ACHN (cell line): ENCODE data around the gene FHOD3.

Source experiments
- DNase-seq: peaks from one replicate; pipeline ENCODE4 v3.0.0-alpha.2; 2015
- in situ Hi-C: cut with HindIII; loops from 2 replicates; pipeline ENCODE4 v1.10.0; 2017; ENCODE audit warnings: low sequenced_read_pairs, low pct_ligation_motif_present, low pct_unique_long_range_greater_than_20kb

FHOD3 gene

DNA sequence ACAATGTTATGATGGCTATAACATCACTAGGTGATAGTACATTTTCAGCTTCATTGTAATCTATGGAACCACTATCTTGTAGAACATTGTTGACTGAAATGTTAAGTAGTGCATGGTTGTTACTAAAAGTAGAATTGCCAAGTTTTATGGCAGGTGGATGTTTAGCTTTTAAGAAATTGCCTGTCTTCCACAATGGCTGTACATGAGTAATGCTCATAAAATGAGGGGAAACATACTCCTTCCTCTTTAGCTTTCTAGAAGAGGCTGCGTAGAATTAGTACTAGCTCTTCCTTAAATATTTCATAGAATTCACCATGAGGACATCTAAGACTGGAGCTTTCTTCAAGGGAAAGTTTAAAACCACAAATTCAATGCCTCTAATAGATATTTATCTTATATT is 370.3 kb downstream of the FHOD3 start:
- in situ Hi-C loops: no loop called here
- no peak for DNase-seq

- in situ Hi-C loops: no loop called here
These were observed 370.8 kb downstream of the FHOD3 start for GRCh38 chr18:36668349-36668748.

DNA sequence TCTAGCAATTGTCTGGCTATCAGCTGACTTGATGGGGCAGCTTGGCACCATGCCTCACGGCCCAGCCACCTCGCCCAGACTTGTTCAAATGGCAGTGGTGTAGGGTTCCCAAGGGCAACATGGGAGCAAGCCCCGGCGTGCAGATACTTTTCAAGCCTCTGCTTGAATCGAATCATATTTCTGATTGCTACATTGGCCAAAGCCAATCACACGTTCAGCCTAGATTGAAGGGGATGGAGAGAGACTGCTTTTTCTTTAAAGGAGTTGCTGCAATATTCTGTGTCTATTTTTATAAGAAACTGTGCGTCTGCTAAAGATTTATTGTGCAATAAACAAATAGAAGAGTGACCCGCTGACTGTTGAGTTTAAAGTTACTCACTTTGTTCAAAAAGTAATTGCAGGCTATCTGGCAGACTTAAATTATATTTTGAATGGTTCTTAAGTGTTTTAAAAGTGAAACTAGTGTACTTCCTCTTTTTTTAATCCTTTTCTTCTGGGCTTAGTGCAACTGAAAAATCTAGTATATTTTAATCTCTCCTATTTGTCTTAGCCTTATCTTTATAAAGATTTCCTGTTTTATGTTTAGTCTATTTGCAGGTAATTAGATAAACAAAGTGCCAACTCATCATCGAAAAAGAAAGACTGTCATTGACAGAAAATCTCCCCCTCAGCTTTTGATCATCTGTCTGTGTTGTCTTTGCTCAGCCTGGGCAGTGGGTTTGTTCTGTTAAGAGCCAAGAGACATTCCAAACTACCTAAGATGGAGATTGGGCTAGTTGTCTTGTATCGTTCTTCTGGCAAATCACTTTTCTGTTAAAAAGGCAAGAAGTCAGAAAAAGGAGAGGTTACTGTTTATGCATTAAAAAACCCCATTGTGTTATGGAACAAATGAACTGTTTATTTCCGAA is 375.2 kb downstream of the FHOD3 start:
- DNase-seq: no peak
- in situ Hi-C loops: no loop called here

More at GRCh38 chr18:36668349-36668748, 370.8 kb downstream of the FHOD3 start:
- DNase-seq: no peak

DNA sequence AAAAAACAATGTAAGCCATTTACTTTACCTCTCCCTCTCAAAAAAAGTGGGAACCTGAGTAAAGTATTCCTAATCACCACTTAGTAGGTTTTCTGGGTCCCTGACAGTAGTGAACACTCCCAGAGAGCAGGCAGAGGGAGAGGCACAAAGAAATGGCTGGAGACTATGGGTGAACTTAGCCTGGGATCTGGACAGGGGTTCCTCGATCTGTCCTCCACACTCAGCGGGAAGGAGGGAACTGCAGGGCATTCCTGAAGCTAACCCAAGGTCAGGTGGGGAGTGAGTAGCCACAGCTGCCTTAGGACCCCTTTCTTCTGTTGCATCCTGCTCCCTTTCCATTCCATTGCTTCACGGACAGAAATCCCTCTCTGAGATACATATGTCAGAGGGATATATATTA is 375.9 kb downstream of the FHOD3 start:
- no peak for DNase-seq
- in situ Hi-C loops: no loop called here

DNA sequence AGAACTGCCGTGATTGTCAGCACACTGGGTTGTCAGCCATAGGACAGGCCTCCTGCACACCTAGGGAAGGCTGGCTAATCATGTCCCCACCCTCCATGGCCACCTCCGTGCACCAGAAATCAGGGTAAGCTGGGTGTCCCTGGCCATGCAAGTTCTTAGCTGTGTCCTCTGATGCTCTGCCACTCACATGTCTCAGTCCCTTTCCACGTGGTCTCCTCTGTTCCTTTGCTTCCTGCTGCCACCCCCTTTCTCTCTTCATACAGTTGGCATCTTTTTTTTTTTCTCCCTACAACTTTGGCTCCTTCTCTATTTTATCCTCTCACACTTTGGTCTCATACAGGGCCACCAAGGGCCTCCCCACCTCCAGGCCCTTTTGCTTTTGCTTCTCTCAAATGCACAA is 377.6 kb downstream of the FHOD3 start:
- in situ Hi-C loops: no loop called here
- DNase-seq: no peak

DNA sequence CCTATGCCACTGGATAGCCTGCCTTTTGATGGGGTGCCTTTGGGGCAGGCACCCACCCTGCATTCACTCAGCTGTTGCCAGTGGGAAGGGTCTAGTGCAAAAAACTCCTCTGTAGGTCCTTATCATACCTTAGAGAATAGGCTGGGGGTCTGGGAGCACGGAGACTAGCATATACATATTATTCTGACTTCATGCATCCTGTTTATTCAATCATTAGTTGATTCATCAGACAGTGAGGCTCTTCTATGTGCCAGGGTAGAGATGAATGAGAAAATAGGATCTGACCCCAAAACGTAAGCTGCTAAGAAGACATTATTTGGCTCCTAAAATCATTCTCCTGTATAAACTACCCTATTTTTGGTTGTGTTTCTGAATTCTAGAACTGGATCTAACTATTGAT is 378.0 kb downstream of the FHOD3 start:
- in situ Hi-C loops: no loop called here
- no peak for DNase-seq

DNA sequence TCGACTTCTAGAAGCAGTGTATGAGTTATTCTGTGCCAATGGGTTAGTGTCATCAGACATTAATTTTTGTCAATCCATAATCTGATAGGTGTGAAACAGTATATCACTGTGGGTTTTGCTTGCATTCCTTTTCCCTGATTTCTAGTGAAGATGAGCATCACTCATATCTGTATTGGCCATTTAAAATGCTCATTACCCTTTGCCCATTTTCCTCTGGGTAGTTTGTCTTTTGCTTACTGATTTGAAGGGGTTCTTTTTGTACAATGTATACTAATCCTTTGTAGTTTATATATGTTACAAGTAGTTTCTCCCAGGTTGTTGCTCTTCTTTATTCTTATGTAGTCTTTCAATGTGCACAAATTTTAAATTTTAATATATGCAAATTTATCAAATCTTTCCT is 379.1 kb downstream of the FHOD3 start:
- in situ Hi-C loops: no loop called here
- no peak for DNase-seq

- DNase-seq: no peak
- in situ Hi-C loops: no loop called here
These were observed 382.5 kb downstream of the FHOD3 start for GRCh38 chr18:36680042-36680441.

GRCh38 chr18:36685580-36685979 is 388.1 kb downstream of the FHOD3 start:
- in situ Hi-C loops: no loop called here

DNA sequence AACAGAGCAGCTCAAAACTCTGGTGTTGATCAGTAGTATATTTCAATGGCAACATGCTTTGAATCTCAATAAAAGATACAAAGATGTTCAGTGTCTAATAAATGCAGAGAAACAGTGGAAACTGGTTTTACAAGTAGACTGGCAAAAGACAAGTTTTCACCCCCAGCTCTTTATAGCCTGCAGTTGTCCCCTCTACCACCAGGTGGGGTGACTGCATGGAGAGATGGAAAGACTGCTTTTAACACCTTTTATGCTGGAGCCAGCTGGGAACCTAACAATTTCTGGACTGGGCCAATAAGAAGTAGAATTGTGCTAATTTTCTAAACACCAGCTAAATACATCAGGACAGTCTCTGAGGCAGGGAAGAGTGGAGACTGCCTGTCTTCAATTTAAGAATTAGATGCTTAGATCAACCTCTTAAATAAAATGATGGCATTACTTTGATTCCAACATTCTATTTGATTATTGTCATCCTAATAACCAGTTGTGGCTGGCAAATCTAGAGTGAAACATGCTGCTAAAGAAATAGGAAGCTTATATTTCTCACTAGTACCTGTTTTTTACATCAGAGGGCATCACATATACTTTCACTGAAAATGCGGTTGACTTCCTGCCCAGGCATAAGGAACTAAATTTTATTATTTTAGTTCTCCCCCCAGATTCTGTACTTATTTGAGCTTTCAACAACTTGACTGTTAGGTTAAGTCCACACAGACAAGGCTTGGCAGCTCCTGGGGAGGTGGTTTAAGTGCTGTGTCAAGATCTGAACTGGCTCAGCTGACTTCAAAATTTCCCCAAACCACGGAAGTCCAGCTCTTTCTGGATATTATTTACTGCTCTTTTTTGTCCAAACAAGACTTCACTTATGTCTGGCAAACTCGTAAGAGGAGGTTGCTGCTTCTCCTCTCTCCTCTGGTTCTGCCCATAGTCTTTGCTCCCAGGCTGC is 390.8 kb downstream of the FHOD3 start:
- peak; percentile 60 for DNase-seq
- in situ Hi-C loops: no loop called here

More at GRCh38 chr18:36685580-36685979, 388.1 kb downstream of the FHOD3 start:
- no peak for DNase-seq

DNA sequence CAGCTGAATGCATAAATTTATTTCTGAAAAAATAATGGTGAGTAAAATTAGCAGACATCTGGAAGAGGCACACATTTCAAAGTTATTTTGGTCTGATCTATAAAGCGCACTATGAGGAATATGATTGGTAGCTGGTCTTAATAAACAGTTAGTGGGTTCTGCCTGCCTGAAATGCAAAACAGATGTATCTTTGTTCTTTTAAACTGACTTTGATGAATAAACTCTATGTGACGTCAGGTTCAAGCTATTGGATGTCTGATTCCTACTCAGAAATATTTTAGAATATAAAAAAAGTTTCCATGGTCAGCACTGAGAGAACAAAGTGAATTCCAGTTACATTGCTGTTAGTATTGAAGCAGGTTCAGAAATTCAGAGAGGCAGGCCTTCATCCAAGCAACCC is 394.9 kb downstream of the FHOD3 start:
- in situ Hi-C loops: no loop called here
- DNase-seq: no peak

DNA sequence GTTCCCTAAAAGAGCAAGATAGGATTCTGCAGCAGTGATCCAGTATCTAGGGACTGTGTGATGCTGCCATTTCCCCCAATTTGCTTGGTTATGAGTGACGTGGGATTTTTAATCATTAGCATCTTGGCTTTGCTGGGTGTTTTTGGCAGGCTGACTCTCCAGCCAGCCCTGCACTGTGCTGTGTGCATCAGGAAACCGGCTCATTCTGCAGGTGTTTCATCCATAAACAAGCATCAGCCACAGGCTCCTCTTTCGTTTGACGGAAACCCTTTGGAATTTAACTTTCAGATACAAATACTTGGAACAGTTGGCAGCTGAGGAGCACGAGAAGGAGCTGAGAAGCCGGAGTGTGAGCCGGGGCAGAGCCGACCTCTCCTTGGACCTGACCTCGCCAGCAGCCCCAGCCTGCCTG is 395.4 kb downstream of the FHOD3 start:
- DNase-seq: no peak
- in situ Hi-C loops: no loop called here

GRCh38 chr18:36693931-36694620 is 396.6 kb downstream of the FHOD3 start:
- DNase-seq: no peak
- in situ Hi-C loops: no loop called here

DNA sequence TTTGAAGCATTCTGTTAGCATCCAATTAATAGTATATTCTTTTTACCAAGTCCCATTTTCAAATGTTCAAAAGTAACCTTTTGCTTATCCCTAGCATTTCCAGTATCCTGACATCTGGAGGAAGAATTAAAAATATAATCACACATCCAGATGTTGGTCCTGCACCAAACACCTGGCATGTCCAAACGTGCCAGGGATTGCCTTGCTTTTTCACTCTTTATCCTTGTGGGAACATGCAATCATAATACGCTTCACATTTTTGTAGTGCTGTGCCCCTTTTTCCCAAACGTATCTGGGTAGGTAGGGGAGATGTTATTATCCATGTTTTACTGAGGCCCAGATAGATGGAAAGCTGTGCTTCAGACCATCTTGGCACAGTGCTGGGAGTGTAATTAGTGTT is 398.3 kb downstream of the FHOD3 start:
- in situ Hi-C loops: no loop called here

GRCh38 chr18:36697905-36698304 is 400.4 kb downstream of the FHOD3 start:
- in situ Hi-C loops: no loop called here
- DNase-seq: peak; percentile 82

More for the DNA sequence above, 398.3 kb downstream of the FHOD3 start:
- no peak for DNase-seq

- DNase-seq: no peak
- in situ Hi-C loops: no loop called here
These were observed 403.4 kb downstream of the FHOD3 start for GRCh38 chr18:36700955-36701354.

GRCh38 chr18:36702401-36703013 is 405.0 kb downstream of the FHOD3 start:
- in situ Hi-C loops: no loop called here
- no peak for DNase-seq

GRCh38 chr18:36704156-36704555 is 406.6 kb downstream of the FHOD3 start:
- in situ Hi-C loops: no loop called here

More at GRCh38 chr18:36704156-36704555, 406.6 kb downstream of the FHOD3 start:
- no peak for DNase-seq
